H9 (cell line): ENCODE measurements around the gene ATF7. TPM values are rescaled to one million over a fixed set of nuclear protein-coding genes. Genes with fewer than 3 reads are reported as not detected.

Source experiments
- DNase-seq: peaks from one replicate; pipeline ENCODE4 v3.0.0-alpha.2; 2017
- H2AFZ ChIP-seq: one replicate; pipeline ENCODE4 v1.6.1; 2013; ENCODE audit warnings: mild to moderate bottlenecking, low read length, control low read depth, moderate library complexity
- H2AK5ac ChIP-seq: 2 replicates; pipeline ENCODE4 v1.6.1; 2013; ENCODE audit warnings: low read length, control low read depth, mixed read lengths; ENCODE audit not compliant: insufficient read length
- H2BK120ac ChIP-seq: one replicate; pipeline ENCODE4 v1.6.1; 2013; ENCODE audit warnings: low read depth, mild to moderate bottlenecking, low read length, control low read depth, inconsistent platforms; ENCODE audit not compliant: poor library complexity, severe bottlenecking
- H2BK12ac ChIP-seq: 2 replicates; pipeline ENCODE4 v1.6.1; 2013; ENCODE audit warnings: low read length, control low read depth, mixed read lengths, low read depth; ENCODE audit not compliant: insufficient read length
- H2BK15ac ChIP-seq: 2 replicates; pipeline ENCODE4 v1.6.1; 2013; ENCODE audit warnings: low read depth, low read length, control low read depth
- H2BK20ac ChIP-seq: one replicate; pipeline ENCODE4 v1.6.1; 2013; ENCODE audit warnings: low read depth, mild to moderate bottlenecking, low read length, control low read depth, inconsistent platforms; ENCODE audit not compliant: poor library complexity, severe bottlenecking
- H2BK5ac ChIP-seq: 2 replicates; pipeline ENCODE4 v1.6.1; 2013; ENCODE audit warnings: low read length, control low read depth, mixed read lengths; ENCODE audit not compliant: insufficient read length
- H3K14ac ChIP-seq: 2 replicates; pipeline ENCODE4 v1.6.1; 2013; ENCODE audit warnings: low read length, control low read depth; ENCODE audit not compliant: insufficient read depth
- H3K18ac ChIP-seq: 2 replicates; pipeline ENCODE4 v1.6.1; 2013; ENCODE audit warnings: low read depth, mild to moderate bottlenecking, mixed read lengths, low read length, control low read depth; ENCODE audit not compliant: insufficient read length
- H3K23ac ChIP-seq: 2 replicates; pipeline ENCODE4 v1.6.1; 2013; ENCODE audit warnings: low read length, control low read depth, mixed read lengths, low read depth; ENCODE audit not compliant: insufficient read length
- H3K23me2 ChIP-seq: 2 replicates; pipeline ENCODE4 v1.6.1; 2013; ENCODE audit warnings: low read depth, mild to moderate bottlenecking, mixed read lengths, low read length, control low read depth; ENCODE audit not compliant: insufficient read length, poor library complexity, severe bottlenecking
- H3K27ac ChIP-seq: 2 replicates; pipeline ENCODE4 v1.5.1; 2013; ENCODE audit warnings: low read length, control low read depth, mixed read lengths, low read depth; ENCODE audit not compliant: insufficient read length
- H3K27me3 ChIP-seq: 2 replicates; pipeline ENCODE4 v1.6.1; 2013; ENCODE audit warnings: low read length, control low read depth, inconsistent platforms; ENCODE audit not compliant: insufficient read depth
- H3K4ac ChIP-seq: 2 replicates; pipeline ENCODE4 v1.6.1; 2013; ENCODE audit warnings: low read depth, mild to moderate bottlenecking, control low read depth, inconsistent platforms, low read length, moderate library complexity
- H3K4me1 ChIP-seq: 2 replicates; pipeline ENCODE4 v1.6.1; 2013; ENCODE audit warnings: low read length, control low read depth, inconsistent platforms; ENCODE audit not compliant: insufficient read depth
- H3K4me2 ChIP-seq: 2 replicates; pipeline ENCODE4 v1.6.1; 2013; ENCODE audit warnings: low read length, control low read depth, mixed read lengths; ENCODE audit not compliant: insufficient read length, insufficient read depth
- H3K56ac ChIP-seq: 2 replicates; pipeline ENCODE4 v1.6.1; 2013; ENCODE audit warnings: low read depth, mild to moderate bottlenecking, mixed read lengths, low read length, control low read depth; ENCODE audit not compliant: insufficient read length
- H3K79me1 ChIP-seq: 2 replicates; pipeline ENCODE4 v1.6.1; 2013; ENCODE audit warnings: low read depth, mild to moderate bottlenecking, moderate library complexity, low read length, control low read depth, inconsistent platforms; ENCODE audit not compliant: insufficient read depth, poor library complexity, severe bottlenecking
- H3K79me2 ChIP-seq: 2 replicates; pipeline ENCODE4 v1.6.1; 2013; ENCODE audit warnings: low read length, control low read depth, inconsistent platforms; ENCODE audit not compliant: insufficient read depth
- H3K9ac ChIP-seq: 2 replicates; pipeline ENCODE4 v1.6.1; 2013; ENCODE audit warnings: low read length, control low read depth, mixed read lengths; ENCODE audit not compliant: insufficient read length; ENCODE audit errors: extremely low read depth
- H3K9me3 ChIP-seq: one replicate; pipeline ENCODE4 v1.6.1; 2013; ENCODE audit warnings: low read depth, low read length, inconsistent platforms; ENCODE audit not compliant: control insufficient read depth
- H3T11ph ChIP-seq: one replicate; pipeline ENCODE4 v1.6.1; 2013; ENCODE audit warnings: mild to moderate bottlenecking, low read length, control low read depth, inconsistent platforms
- H4K20me1 ChIP-seq: one replicate; pipeline ENCODE4 v1.6.1; 2013; ENCODE audit not compliant: control insufficient read depth, insufficient read length, insufficient read depth
- H4K5ac ChIP-seq: 2 replicates; pipeline ENCODE4 v1.6.1; 2013; ENCODE audit warnings: low read depth, mild to moderate bottlenecking, mixed read lengths, low read length, control low read depth; ENCODE audit not compliant: insufficient read length
- H4K8ac ChIP-seq: replicated peaks from 2 replicates; pipeline ENCODE4 v1.6.1; 2013; ENCODE audit warnings: low read length, control low read depth, mixed read lengths, low read depth; ENCODE audit not compliant: insufficient read length
- H4K91ac ChIP-seq: 2 replicates; pipeline ENCODE4 v1.6.1; 2013; ENCODE audit warnings: low read depth, mild to moderate bottlenecking, moderate library complexity, mixed read lengths, low read length, control low read depth; ENCODE audit not compliant: insufficient read length
- H3K27ac Mint-ChIP-seq, 3 experiments: 2 replicates in 2 of 3; 3 replicates in 1 of 3; pipeline ENCODE4 v1.8.0; 2020 to 2021; ENCODE audit warnings: mixed read lengths in 3 of 3, mild to moderate bottlenecking in 1 of 3, moderate library complexity in 1 of 3
- H3K27me3 Mint-ChIP-seq: 2 replicates; pipeline ENCODE4 v1.8.0; 2021; ENCODE audit warnings: low read depth, mild to moderate bottlenecking, moderate library complexity, mixed read lengths
- H3K36me3 Mint-ChIP-seq, 3 experiments: 2 replicates in 2 of 3; 3 replicates in 1 of 3; pipeline ENCODE4 v1.8.0; 2020 to 2021; ENCODE audit warnings: low read depth in 3 of 3, mixed read lengths in 3 of 3; ENCODE audit not compliant: insufficient read depth in 1 of 3
- H3K4me1 Mint-ChIP-seq, 2 experiments: 2 replicates each; pipeline ENCODE4 v1.8.0; 2020; ENCODE audit warnings: mixed read lengths in 2 of 2
- H3K4me3 Mint-ChIP-seq, 2 experiments: 2 replicates in 1 of 2; 3 replicates in 1 of 2; pipeline ENCODE4 v1.8.0; 2020 to 2021; ENCODE audit warnings: mild to moderate bottlenecking in 2 of 2, mixed read lengths in 2 of 2, moderate library complexity in 1 of 2
- H3K9me3 Mint-ChIP-seq, 2 experiments: 2 replicates in 1 of 2; 3 replicates in 1 of 2; pipeline ENCODE4 v1.8.0; 2020; ENCODE audit warnings: mild to moderate bottlenecking in 2 of 2, mixed read lengths in 2 of 2, moderate library complexity in 1 of 2
- CTCF ChIP-seq: fragments of 200-600 bp; sonication (generic); conservative IDR thresholded peaks from 3 replicates; pipeline ENCODE4 v1.8.0; 2021; ENCODE audit warnings: antibody characterized with exemption, mild to moderate bottlenecking
- WGBS: extraction: QIAGEN DNeasy Blood & Tissue Kit; methylation state at CpG from one replicate; pipeline ENCODE4 v1.1.7; 2013; ENCODE audit warnings: missing lambda C conversion rate, low lambda C conversion rate, mixed read lengths; ENCODE audit not compliant: insufficient read length; ENCODE audit errors: extremely low coverage; 5-methylcytosine and 5-hydroxymethylcytosine counted together
- total RNA-seq: library from RNA; stranded (reverse); gene quantifications from 2 replicates; pipeline ENCODE4 v1.2.1, GENCODE V29; 2021

The ATF7 gene
- total RNA-seq, 1 experiment from 2014 or later = 17.7 TPM

- Mint-ChIP-seq H3K4me1 (no peaks in the 10 kb centered on the region), H3K27ac (no peak overlapping the region), H3K36me3 (peaks cover 12 to 48% (median 35%) of the 10 kb centered on the region in 3 experiments; a peak in 6 of 7 replicates), H3K27me3 (no peaks in the 10 kb centered on the region), H3K9me3 (no peaks in the 10 kb centered on the region), H3K4me3 (no peak overlapping the region)
- no peak overlapping the region for H2BK120ac ChIP-seq
- no peak overlapping the region for H3K23ac ChIP-seq
- no peak overlapping the region for H3K9ac ChIP-seq
- H2BK5ac ChIP-seq = no peak overlapping the region
- H3K27ac ChIP-seq = no peak overlapping the region
- no peak overlapping the region for H2AK5ac ChIP-seq
- H2BK15ac ChIP-seq = no peak overlapping the region
- no peak overlapping the region for H4K8ac ChIP-seq
- H3K4me2 ChIP-seq = no peak overlapping the region
- H2BK20ac ChIP-seq = no peak overlapping the region
- no peaks in the 10 kb centered on the region for H3K23me2 ChIP-seq
- H2BK12ac ChIP-seq = no peak overlapping the region
- no peaks in the 10 kb centered on the region for H3K4me1 ChIP-seq
- no peaks in the 10 kb centered on the region for H3K9me3 ChIP-seq
- no peak overlapping the region for H4K5ac ChIP-seq
- H3K18ac ChIP-seq = no peak overlapping the region
- no peak overlapping the region for H3K14ac ChIP-seq
- WGBS = no CpG with 5 or more reads among the region's 3 CpGs
- DNase-seq = no peak
- H3K79me2 ChIP-seq = no peaks in the 10 kb centered on the region
- no peak overlapping the region for H2AFZ ChIP-seq
- no peak overlapping the region for H3T11ph ChIP-seq
- no peaks in the 10 kb centered on the region for H3K79me1 ChIP-seq
- no peaks in the 10 kb centered on the region for H4K20me1 ChIP-seq
- TF ChIP-seq CTCF = no peak
- H3K56ac ChIP-seq = no peak overlapping the region
- no peak overlapping the region for H3K4ac ChIP-seq
- H3K27me3 ChIP-seq = no peaks in the 10 kb centered on the region
- no peak overlapping the region for H4K91ac ChIP-seq
Observed at GRCh38 chr12:53532021-53532420, 94.2 kb downstream of the ATF7 start.
